Measurements from ENCODE around the gene TBC1D14. TPM values are rescaled to one million over a fixed set of nuclear protein-coding genes. Genes with fewer than 3 reads are reported as not detected.

The TBC1D14 gene
- total and polyA plus RNA-seq, 5 donors: 20.1 to 44.8 (median 41.3) TPM

GRCh38 chr4:6991249-6991648 is 81.6 kb downstream of the TBC1D14 start:
- intact Hi-C loops (cut with DNase I): loop anchor here in 2 of 4 donors (5.0 to 10.0 kb wide), 2 partner anchors 51 to 74 kb away; partner anchors contain the start of genes GRPEL1 (in 1 of the 2) and TADA2B (in 1 of the 2)
- H3K27ac ChIP-seq (ENCODE audit: low read length): no peak overlapping the region
- peak in 1 of 3 donors; percentile 32 for DNase-seq
- peaks cover 9% of the 10 kb centered on the region for H3K4me1 ChIP-seq (ENCODE audit: control insufficient read depth, insufficient read depth, low read length)
- ATAC-seq: no peak
- no peaks in the 10 kb centered on the region for H3K9me3 ChIP-seq (ENCODE audit: control insufficient read depth, low read length)
- H3K27me3 ChIP-seq (ENCODE audit: control insufficient read depth, insufficient read depth): no peaks in the 10 kb centered on the region
- WGBS: 80% methylated on average over 11 of the region's 11 CpGs
- no peak overlapping the region for H3K4me3 ChIP-seq (ENCODE audit: low read length)

DNA sequence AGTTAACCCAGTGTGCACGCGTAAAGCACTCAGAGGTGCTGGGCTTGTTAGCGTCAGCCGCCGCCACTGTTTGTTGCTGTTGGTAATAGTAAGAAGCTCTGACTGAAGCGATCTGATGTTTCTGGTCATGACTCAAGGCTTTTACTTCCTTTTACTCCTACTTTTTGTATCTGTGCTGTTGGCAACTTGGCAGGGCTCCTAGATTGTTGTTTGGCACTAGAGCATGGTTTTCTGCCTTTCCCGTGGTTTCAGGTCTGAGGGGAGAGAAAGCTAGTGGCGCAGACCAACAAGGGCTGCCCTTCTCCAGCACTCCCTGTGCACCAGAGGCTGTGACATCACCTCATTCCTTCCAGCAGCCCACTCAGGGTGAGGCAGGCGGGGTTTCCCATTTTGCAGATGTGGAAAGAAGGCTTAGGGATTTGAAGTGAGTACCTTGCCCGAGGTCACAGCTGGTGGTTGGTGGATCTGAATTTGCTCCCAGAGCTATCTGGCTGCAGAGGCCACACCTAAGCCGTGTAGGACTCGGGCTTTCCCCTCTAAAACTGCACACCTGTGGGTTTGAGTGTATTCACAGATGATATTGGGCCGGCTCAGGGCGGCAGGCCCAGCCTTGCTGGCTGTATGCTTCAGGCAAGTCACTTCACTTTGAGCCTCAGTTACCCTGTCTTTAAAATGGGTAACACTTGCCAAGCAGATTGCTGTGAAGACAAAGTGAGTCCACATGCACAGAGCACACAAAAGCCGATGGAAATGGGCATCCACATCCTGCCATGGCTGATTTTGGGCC is 82.3 kb downstream of the TBC1D14 start:
- Histone ChIP-seq H3K4me1 (ENCODE audit: control insufficient read depth, insufficient read depth, low read length) (peaks cover 9% of the 10 kb centered on the region), H3K27ac (ENCODE audit: low read length) (no peak overlapping the region), H3K4me3 (ENCODE audit: low read length) (no peak overlapping the region), H3K9me3 (ENCODE audit: control insufficient read depth, low read length) (no peaks in the 10 kb centered on the region), H3K27me3 (ENCODE audit: control insufficient read depth, insufficient read depth) (no peaks in the 10 kb centered on the region)
- intact Hi-C loops (cut with DNase I): loop anchor here in 2 of 4 donors (5.0 to 10.0 kb wide), 2 partner anchors 50 to 73 kb away; partner anchors contain the start of genes GRPEL1 (in 1 of the 2) and TADA2B (in 1 of the 2)
- ATAC-seq: peak in 1 of 2 donors; percentile 3
- WGBS: 52% methylated on average over 15 of the region's 15 CpGs
- peak in 2 of 3 donors; percentile 37 to 61 for DNase-seq

DNA sequence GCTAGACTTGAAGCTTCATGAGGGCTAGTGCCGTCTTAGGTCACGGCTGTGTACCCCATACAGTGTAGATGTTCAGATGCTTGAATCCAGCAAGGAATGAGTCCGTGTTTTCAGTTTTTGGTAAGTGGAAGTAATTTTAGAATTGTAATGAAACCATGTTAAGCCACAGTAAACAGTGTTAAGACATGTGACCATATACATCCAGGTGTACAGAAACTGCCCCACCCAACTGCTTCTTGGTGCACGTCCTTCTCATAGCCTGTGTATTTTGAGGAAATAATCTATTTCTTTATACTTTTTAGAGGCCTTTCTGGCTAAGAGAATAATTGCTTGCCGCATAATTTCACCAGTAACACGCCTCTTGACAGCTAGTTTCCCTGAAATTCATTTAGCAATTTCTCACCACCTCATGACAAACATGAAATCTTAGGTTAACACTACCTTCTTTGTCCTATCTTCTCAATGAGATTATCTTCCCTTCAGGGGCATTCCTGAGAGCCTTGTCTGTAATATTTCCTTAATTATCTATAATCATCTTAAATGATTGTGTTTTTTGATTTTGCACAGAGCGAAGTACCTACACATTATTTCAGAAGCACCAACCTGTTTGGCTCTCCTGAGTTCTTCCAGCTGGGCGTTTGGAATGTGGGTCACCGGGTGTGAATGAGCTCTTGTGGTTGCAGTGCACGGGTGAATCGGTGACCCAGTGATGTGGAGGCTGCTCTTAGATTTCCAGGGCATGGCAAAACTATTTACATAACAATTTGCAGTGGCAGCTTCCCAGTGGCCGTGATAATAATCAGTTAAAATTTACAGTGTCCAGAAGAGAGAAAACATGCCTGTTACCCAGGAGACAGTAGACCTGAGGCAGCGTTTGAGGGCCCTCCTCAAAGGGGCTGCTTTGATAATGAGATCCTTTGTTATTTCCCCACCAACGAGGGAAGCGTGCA is 83.4 kb downstream of the TBC1D14 start:
- Histone ChIP-seq H3K27me3 (ENCODE audit: control insufficient read depth, insufficient read depth) (no peaks in the 10 kb centered on the region), H3K27ac (ENCODE audit: low read length) (no peak overlapping the region), H3K4me1 (ENCODE audit: control insufficient read depth, insufficient read depth, low read length) (peaks cover 6% of the 10 kb centered on the region), H3K4me3 (ENCODE audit: low read length) (no peak overlapping the region), H3K9me3 (ENCODE audit: control insufficient read depth, low read length) (no peaks in the 10 kb centered on the region)
- no peak for ATAC-seq
- DNase-seq: peak in 1 of 3 donors; percentile 26
- intact Hi-C loops (cut with DNase I): loop anchor here in 2 of 4 donors (5.0 to 10.0 kb wide), 2 partner anchors 49 to 72 kb away; partner anchors contain the start of genes GRPEL1 (in 1 of the 2) and TADA2B (in 1 of the 2)
- 72% methylated on average over 15 of the region's 15 CpGs for WGBS

- 97% methylated on average over 12 of the region's 12 CpGs for WGBS
- no peaks in the 10 kb centered on the region for H3K9me3 ChIP-seq (ENCODE audit: control insufficient read depth, low read length)
- intact Hi-C loops (cut with DNase I): loop anchor here in 1 of 4 donors (10.0 kb wide), 1 partner anchor 68 kb away; the partner anchor contains the start of gene GRPEL1
- no peak overlapping the region for H3K4me3 ChIP-seq (ENCODE audit: low read length)
- no peaks in the 10 kb centered on the region for H3K27me3 ChIP-seq (ENCODE audit: control insufficient read depth, insufficient read depth)
- no peak overlapping the region for H3K27ac ChIP-seq (ENCODE audit: low read length)
- DNase-seq (peak in 1 of 3 donors; percentile 12), ATAC-seq (no peak)
- peaks cover 3% of the 10 kb centered on the region for H3K4me1 ChIP-seq (ENCODE audit: control insufficient read depth, insufficient read depth, low read length)
These were observed 86.9 kb downstream of the TBC1D14 start for GRCh38 chr4:6996481-6996880.

- no peaks in the 10 kb centered on the region for H3K27me3 ChIP-seq (ENCODE audit: control insufficient read depth, insufficient read depth)
- WGBS: 90% methylated on average over 14 of the region's 14 CpGs
- no peaks in the 10 kb centered on the region for H3K9me3 ChIP-seq (ENCODE audit: control insufficient read depth, low read length)
- intact Hi-C loops (cut with DNase I): loop anchor here in 1 of 4 donors (10.0 kb wide), 1 partner anchor 65 kb away; the partner anchor contains the start of gene GRPEL1
- H3K4me3 ChIP-seq (ENCODE audit: low read length): no peak overlapping the region
- peak in 1 of 2 donors; percentile 23 for ATAC-seq
- DNase-seq: peak in 1 of 3 donors; percentile 22
- H3K4me1 ChIP-seq (ENCODE audit: control insufficient read depth, insufficient read depth, low read length): no peaks in the 10 kb centered on the region
- H3K27ac ChIP-seq (ENCODE audit: low read length): no peak overlapping the region
These were observed 89.8 kb downstream of the TBC1D14 start for GRCh38 chr4:6999172-7000086.

DNA sequence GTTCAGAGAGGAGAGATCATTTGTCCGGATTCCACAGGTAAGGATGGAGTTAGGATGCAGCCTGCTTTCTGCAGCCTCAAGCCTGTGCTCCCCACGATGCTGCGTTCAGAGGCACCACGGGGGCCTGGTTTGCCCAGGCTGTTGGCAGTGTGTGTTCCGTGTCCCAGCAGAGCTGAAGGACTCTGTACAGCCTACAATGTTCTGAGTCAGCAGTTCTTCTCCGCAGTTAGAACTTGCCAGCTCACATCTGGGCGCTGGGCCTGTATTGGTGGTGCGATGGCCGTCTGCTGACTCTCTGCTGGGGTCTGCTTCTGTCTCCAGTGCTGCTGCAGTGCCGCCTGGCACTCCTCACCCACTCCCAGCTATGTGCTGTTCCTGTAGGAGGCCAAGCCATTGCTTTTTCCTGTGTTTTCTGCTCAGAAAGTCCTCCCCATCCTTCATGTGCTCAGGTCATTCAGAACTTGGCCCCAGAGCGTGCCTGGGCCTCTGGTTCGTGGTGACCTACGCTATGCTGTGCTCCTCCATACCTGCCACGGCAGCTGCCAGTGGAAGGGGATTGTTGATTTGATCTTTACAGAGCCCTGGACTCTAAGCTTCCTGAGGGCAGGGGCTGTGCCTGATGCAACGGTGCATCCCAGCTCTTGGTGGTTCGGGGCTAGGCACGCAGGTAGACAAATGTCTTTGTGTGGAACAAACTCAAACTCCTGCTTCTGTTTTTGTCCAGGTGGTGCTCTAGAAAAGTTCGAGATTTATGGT is 91.0 kb downstream of the TBC1D14 start:
- Histone ChIP-seq H3K4me1 (ENCODE audit: control insufficient read depth, insufficient read depth, low read length) (no peaks in the 10 kb centered on the region), H3K4me3 (ENCODE audit: low read length) (no peak overlapping the region), H3K27me3 (ENCODE audit: control insufficient read depth, insufficient read depth) (no peaks in the 10 kb centered on the region), H3K9me3 (ENCODE audit: control insufficient read depth, low read length) (no peaks in the 10 kb centered on the region), H3K27ac (ENCODE audit: low read length) (no peak overlapping the region)
- intact Hi-C loops (cut with DNase I): no loop called here
- WGBS: 95% methylated on average over 18 of the region's 18 CpGs
- DNase-seq: peak in 1 of 3 donors; percentile 12
- ATAC-seq: peak in 1 of 2 donors; percentile 36

DNA sequence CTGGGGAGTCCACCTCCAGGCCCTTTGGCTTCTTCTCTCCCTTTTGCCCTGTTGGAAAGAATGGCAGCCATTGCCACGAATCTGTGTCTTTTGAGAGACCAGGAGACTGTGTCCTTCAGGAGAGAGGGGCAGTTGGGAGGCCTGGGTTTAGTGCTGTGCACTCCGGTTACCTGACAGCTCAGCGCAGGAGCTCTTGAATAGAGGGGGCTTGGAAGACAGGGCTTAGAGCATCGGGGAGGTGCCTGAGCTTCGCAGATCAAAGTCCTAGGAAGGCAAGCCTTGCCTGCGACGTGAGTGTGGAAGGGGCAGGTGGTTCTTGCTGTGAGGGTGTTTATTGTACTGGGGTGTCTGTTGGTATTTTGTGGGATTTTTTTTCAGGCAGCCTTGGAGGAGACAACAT is 91.6 kb downstream of the TBC1D14 start:
- no peaks in the 10 kb centered on the region for H3K4me1 ChIP-seq (ENCODE audit: control insufficient read depth, insufficient read depth, low read length)
- H3K9me3 ChIP-seq (ENCODE audit: control insufficient read depth, low read length): no peaks in the 10 kb centered on the region
- DNase-seq (peak in 1 of 3 donors; percentile 15), ATAC-seq (no peak)
- intact Hi-C loops (cut with DNase I): no loop called here
- H3K27me3 ChIP-seq (ENCODE audit: control insufficient read depth, insufficient read depth): no peaks in the 10 kb centered on the region
- WGBS: 95% methylated on average over 7 of the region's 7 CpGs
- no peak overlapping the region for H3K4me3 ChIP-seq (ENCODE audit: low read length)
- no peak overlapping the region for H3K27ac ChIP-seq (ENCODE audit: low read length)

DNA sequence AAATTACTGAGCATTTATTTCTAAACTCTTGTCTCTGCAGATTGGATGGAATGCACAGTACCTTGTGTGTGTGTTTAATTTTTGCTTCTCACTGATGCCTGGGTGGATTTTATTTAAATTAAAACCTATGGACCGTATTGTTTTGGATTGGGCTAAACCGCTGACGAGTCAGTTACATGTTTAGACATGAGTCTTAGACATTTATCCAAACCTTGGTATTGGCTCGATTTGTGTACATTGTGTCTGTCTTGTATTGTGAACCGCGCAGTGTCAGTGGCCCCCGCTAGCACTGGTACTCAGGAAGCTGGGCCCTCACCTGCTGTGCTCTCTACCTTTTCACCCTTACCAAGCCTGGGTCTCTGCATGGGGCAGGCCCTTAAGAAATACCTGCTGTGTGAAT is 92.7 kb downstream of the TBC1D14 start:
- no peak overlapping the region for H3K27ac ChIP-seq (ENCODE audit: low read length)
- intact Hi-C loops (cut with DNase I): no loop called here
- WGBS: 97% methylated on average over 7 of the region's 7 CpGs

GRCh38 chr4:7003176-7003878 is 93.7 kb downstream of the TBC1D14 start:
- no peak for DNase-seq
- Histone ChIP-seq H3K27ac (ENCODE audit: low read length) (no peak overlapping the region), H3K4me1 (ENCODE audit: control insufficient read depth, insufficient read depth, low read length) (no peaks in the 10 kb centered on the region), H3K27me3 (ENCODE audit: control insufficient read depth, insufficient read depth) (no peaks in the 10 kb centered on the region), H3K9me3 (ENCODE audit: control insufficient read depth, low read length) (no peaks in the 10 kb centered on the region), H3K4me3 (ENCODE audit: low read length) (no peak overlapping the region)
- no peak for ATAC-seq
- intact Hi-C loops (cut with DNase I): no loop called here
- 83% methylated on average over 11 of the region's 11 CpGs for WGBS

More for the DNA sequence above, 92.7 kb downstream of the TBC1D14 start:
- H3K4me1 ChIP-seq (ENCODE audit: control insufficient read depth, insufficient read depth, low read length): no peaks in the 10 kb centered on the region
- no peaks in the 10 kb centered on the region for H3K9me3 ChIP-seq (ENCODE audit: control insufficient read depth, low read length)
- no peaks in the 10 kb centered on the region for H3K27me3 ChIP-seq (ENCODE audit: control insufficient read depth, insufficient read depth)
- ATAC-seq (no peak), DNase-seq (no peak)
- no peak overlapping the region for H3K4me3 ChIP-seq (ENCODE audit: low read length)

Measured in right cardiac atrium (tissue), 5 donors.